WTC11 (cell line): Measurements from ENCODE around the gene BPIFB4. TPM values are rescaled to one million over a fixed set of nuclear protein-coding genes. Genes with fewer than 3 reads are reported as not detected.
"Not testable (repeated sequence)": the region's sequence is repeated elsewhere in the genome, so short reads cannot be mapped to it uniquely, and the experiment has no call there.

Experiments used
- ATAC-seq: fragments of 200-7000 bp; cut with Tn5 transposase; 2 replicates; pipeline ENCODE4 v1.10.0; 2021; ENCODE audit warnings: mild to moderate bottlenecking, moderate library complexity
- CTCF ChIA-PET: fragments of 300-600 bp; sonication (Branson Sonifier 250); formaldehyde crosslinking; loops from one replicate; lab custom pipeline; 2021; ENCODE audit warnings: antibody characterized with exemption; lab: Charles Lee
- POLR2A ChIA-PET: fragments of 350-600 bp; sonication (Branson Sonifier 250); formaldehyde crosslinking; loops from one replicate; lab custom pipeline; 2021; ENCODE audit warnings: antibody characterized with exemption; lab: Charles Lee
- DNase-seq: peaks from one replicate; pipeline ENCODE4 v3.0.0; 2021; ENCODE audit warnings: low spot score
- H3K27ac Mint-ChIP-seq: 2 replicates; pipeline ENCODE4 v1.8.0; 2021; ENCODE audit warnings: mixed read lengths
- H3K27me3 Mint-ChIP-seq: 2 replicates; pipeline ENCODE4 v1.8.0; 2021; ENCODE audit warnings: low read depth, mild to moderate bottlenecking, moderate library complexity, mixed read lengths
- H3K36me3 Mint-ChIP-seq: 2 replicates; pipeline ENCODE4 v1.8.0; 2021; ENCODE audit warnings: mixed read lengths
- H3K4me1 Mint-ChIP-seq: 2 replicates; pipeline ENCODE4 v1.8.0; 2022; ENCODE audit warnings: mixed read lengths
- H3K4me3 Mint-ChIP-seq: 2 replicates; pipeline ENCODE4 v1.8.0; 2021; ENCODE audit warnings: mild to moderate bottlenecking, moderate library complexity, mixed read lengths
- H3K9me3 Mint-ChIP-seq: 2 replicates; pipeline ENCODE4 v1.8.0; 2021; ENCODE audit warnings: mixed read lengths
- GABPB1 ChIP-seq: sonication (generic); formaldehyde crosslinking; IDR thresholded peaks from 2 replicates; pipeline ENCODE4 v1.8.1; 2023; ENCODE audit warnings: mild to moderate bottlenecking, missing genetic modification reagents
- JAZF1 ChIP-seq: fragments of 250-450 bp; sonication (Bioruptor Pico); IDR thresholded peaks from 2 replicates; pipeline ENCODE4 v1.9.0; 2021; ENCODE audit warnings: moderate library complexity, mild to moderate bottlenecking, inconsistent platforms
- MXD4 ChIP-seq: fragments of 250-450 bp; sonication (Bioruptor Pico); IDR thresholded peaks from 2 replicates; pipeline ENCODE4 v1.8.0; 2021; ENCODE audit warnings: mild to moderate bottlenecking, moderate library complexity, borderline replicate concordance
- NR1H2 ChIP-seq: sonication (generic); formaldehyde crosslinking; IDR thresholded peaks from 2 replicates; pipeline ENCODE4 v1.9.0; 2021; ENCODE audit warnings: mild to moderate bottlenecking, moderate library complexity, missing genetic modification reagents
- NR2C2 ChIP-seq: sonication (generic); formaldehyde crosslinking; IDR thresholded peaks from 2 replicates; pipeline ENCODE4 v1.8.0; 2022; ENCODE audit warnings: mild to moderate bottlenecking, missing genetic modification reagents
- SMAD3 ChIP-seq: sonication (generic); formaldehyde crosslinking; IDR thresholded peaks from 2 replicates; pipeline ENCODE4 v1.8.0; 2022; ENCODE audit warnings: missing genetic modification reagents, mild to moderate bottlenecking, borderline replicate concordance
- SP1 ChIP-seq: sonication (generic); formaldehyde crosslinking; conservative IDR thresholded peaks from 2 replicates; pipeline ENCODE4 v1.8.1; 2022; ENCODE audit warnings: missing genetic modification reagents
- TP53 ChIP-seq: sonication (generic); formaldehyde crosslinking; IDR thresholded peaks from 2 replicates; pipeline ENCODE4 v1.8.1; 2023; ENCODE audit warnings: mild to moderate bottlenecking, missing genetic modification reagents
- ZNF121 ChIP-seq: sonication (generic); formaldehyde crosslinking; IDR thresholded peaks from 2 replicates; pipeline ENCODE4 v1.8.0; 2023; ENCODE audit warnings: missing genetic modification reagents
- ZNF138 ChIP-seq: sonication (generic); formaldehyde crosslinking; conservative IDR thresholded peaks from 2 replicates; pipeline ENCODE4 v1.8.1; 2022; ENCODE audit warnings: mild to moderate bottlenecking, moderate library complexity, missing genetic modification reagents
- ZNF232 ChIP-seq: sonication (generic); formaldehyde crosslinking; IDR thresholded peaks from 2 replicates; pipeline ENCODE4 v1.8.0; 2022; ENCODE audit warnings: mild to moderate bottlenecking, missing genetic modification reagents
- total RNA-seq: library from RNA; stranded (reverse); gene quantifications from 3 replicates; pipeline ENCODE4 v1.2.3, GENCODE V29; 2021
- TF ChIP-seq, protein P1 (sequence below): fragments of 250-450 bp; sonication (Bioruptor Pico); IDR thresholded peaks from 2 replicates; pipeline ENCODE4 v1.9.0; 2021; ENCODE audit warnings: mild to moderate bottlenecking, borderline replicate concordance
- TF ChIP-seq, protein P2 (sequence below): fragments of 250-450 bp; sonication (Bioruptor Pico); IDR thresholded peaks from 2 replicates; pipeline ENCODE4 v1.9.0; 2021; ENCODE audit warnings: mild to moderate bottlenecking
- TF ChIP-seq, protein P3 (sequence below): sonication (generic); formaldehyde crosslinking; IDR thresholded peaks from 2 replicates; pipeline ENCODE4 v1.8.0; 2022; ENCODE audit warnings: mild to moderate bottlenecking, missing genetic modification reagents
- TF ChIP-seq, protein P4 (sequence below): fragments of 200-600 bp; IDR thresholded peaks from 2 replicates; pipeline ENCODE4 v1.8.0; 2022; ENCODE audit warnings: antibody characterized with exemption
- TF ChIP-seq, protein P5 (sequence below): fragments of 250-450 bp; sonication (Bioruptor Pico); IDR thresholded peaks from 2 replicates; pipeline ENCODE4 v2.1.2; 2022; ENCODE audit warnings: mild to moderate bottlenecking, moderate library complexity
- TF ChIP-seq, protein P6 (sequence below): sonication (generic); formaldehyde crosslinking; IDR thresholded peaks from 2 replicates; pipeline ENCODE4 v1.8.1; 2023; ENCODE audit warnings: mild to moderate bottlenecking, missing genetic modification reagents

BPIFB4 gene
- total RNA-seq, 1 experiment from 2014 or later = not detected

DNA sequence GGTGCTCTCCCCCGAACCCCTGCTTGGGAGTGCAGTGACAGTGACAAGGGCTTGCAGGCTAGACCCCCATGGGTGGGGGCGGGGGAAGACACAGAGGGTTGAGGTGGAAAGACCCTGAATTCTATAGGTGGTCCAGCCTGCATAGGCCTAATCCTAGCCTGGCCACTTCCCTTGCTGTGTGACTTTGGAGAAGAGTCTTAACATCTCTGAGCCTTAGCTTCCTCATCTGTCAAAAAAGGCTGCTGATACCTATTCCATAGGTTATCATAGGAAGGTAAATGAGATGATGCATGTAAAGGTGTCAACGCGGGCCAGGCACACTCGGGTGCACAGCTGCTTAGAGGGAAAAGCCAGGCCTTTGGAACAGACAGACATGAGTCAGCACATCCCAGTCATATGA lies 15.8 kb downstream of the BPIFB4 start (continued):
- TF ChIP-seq, protein P1, sequence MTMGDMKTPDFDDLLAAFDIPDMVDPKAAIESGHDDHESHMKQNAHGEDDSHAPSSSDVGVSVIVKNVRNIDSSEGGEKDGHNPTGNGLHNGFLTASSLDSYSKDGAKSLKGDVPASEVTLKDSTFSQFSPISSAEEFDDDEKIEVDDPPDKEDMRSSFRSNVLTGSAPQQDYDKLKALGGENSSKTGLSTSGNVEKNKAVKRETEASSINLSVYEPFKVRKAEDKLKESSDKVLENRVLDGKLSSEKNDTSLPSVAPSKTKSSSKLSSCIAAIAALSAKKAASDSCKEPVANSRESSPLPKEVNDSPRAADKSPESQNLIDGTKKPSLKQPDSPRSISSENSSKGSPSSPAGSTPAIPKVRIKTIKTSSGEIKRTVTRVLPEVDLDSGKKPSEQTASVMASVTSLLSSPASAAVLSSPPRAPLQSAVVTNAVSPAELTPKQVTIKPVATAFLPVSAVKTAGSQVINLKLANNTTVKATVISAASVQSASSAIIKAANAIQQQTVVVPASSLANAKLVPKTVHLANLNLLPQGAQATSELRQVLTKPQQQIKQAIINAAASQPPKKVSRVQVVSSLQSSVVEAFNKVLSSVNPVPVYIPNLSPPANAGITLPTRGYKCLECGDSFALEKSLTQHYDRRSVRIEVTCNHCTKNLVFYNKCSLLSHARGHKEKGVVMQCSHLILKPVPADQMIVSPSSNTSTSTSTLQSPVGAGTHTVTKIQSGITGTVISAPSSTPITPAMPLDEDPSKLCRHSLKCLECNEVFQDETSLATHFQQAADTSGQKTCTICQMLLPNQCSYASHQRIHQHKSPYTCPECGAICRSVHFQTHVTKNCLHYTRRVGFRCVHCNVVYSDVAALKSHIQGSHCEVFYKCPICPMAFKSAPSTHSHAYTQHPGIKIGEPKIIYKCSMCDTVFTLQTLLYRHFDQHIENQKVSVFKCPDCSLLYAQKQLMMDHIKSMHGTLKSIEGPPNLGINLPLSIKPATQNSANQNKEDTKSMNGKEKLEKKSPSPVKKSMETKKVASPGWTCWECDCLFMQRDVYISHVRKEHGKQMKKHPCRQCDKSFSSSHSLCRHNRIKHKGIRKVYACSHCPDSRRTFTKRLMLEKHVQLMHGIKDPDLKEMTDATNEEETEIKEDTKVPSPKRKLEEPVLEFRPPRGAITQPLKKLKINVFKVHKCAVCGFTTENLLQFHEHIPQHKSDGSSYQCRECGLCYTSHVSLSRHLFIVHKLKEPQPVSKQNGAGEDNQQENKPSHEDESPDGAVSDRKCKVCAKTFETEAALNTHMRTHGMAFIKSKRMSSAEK (CRISPR knock-in tag) = no peak
- no peak for TF ChIP-seq JAZF1 (CRISPR knock-in tag)
- TF ChIP-seq, protein P2, sequence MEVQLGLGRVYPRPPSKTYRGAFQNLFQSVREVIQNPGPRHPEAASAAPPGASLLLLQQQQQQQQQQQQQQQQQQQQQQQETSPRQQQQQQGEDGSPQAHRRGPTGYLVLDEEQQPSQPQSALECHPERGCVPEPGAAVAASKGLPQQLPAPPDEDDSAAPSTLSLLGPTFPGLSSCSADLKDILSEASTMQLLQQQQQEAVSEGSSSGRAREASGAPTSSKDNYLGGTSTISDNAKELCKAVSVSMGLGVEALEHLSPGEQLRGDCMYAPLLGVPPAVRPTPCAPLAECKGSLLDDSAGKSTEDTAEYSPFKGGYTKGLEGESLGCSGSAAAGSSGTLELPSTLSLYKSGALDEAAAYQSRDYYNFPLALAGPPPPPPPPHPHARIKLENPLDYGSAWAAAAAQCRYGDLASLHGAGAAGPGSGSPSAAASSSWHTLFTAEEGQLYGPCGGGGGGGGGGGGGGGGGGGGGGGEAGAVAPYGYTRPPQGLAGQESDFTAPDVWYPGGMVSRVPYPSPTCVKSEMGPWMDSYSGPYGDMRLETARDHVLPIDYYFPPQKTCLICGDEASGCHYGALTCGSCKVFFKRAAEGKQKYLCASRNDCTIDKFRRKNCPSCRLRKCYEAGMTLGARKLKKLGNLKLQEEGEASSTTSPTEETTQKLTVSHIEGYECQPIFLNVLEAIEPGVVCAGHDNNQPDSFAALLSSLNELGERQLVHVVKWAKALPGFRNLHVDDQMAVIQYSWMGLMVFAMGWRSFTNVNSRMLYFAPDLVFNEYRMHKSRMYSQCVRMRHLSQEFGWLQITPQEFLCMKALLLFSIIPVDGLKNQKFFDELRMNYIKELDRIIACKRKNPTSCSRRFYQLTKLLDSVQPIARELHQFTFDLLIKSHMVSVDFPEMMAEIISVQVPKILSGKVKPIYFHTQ (CRISPR knock-in tag) = no peak
- no peak for TF ChIP-seq NR2C2 (CRISPR knock-in tag)
- TF ChIP-seq ZNF232 = no peak
- TF ChIP-seq MXD4 (CRISPR knock-in tag) = no peak
- TF ChIP-seq GABPB1 (CRISPR knock-in tag) = no peak
- TF ChIP-seq NR1H2 (CRISPR knock-in tag) = no peak
- no peak for TF ChIP-seq TP53 (CRISPR knock-in tag)
- no peak for TF ChIP-seq SMAD3 (CRISPR knock-in tag)
- no peak for TF ChIP-seq SP1

DNA sequence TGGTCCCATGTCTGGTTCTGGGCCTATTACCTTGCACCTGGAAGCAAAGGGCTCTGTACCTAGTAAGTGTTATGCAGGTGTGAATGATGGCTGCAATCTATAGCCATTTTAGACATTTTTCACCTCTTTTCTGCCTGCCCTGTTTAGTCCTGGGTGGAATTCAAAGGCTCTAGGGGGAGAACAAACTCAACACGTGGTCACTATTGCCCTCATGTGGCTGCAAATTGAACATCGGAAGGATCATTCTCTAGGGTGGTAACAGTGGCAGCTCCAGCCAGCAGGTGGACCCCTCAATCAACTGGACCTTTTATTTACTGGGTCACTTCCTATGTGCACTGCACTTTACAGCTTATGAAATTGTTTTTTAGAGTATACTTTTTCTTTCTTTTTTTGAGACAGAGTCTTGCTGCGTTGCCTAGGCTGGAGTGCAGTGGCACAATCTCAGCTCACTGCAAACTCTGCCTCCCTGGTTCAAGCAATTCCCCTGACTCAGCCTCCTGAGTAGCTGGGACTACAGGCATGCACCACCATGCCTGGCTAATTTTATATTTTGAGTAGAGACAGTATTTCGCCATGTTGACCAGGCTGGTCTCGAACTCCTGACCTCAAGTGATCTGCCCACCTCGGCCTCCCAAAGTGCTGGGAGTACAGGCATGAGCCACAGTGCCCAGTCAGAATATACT lies 16.6 kb downstream of the BPIFB4 start:
- peak; percentile 54; the same call in 1 of the 2 replicates for TF ChIP-seq GABPB1 (CRISPR knock-in tag)
- TF ChIP-seq, protein P3, sequence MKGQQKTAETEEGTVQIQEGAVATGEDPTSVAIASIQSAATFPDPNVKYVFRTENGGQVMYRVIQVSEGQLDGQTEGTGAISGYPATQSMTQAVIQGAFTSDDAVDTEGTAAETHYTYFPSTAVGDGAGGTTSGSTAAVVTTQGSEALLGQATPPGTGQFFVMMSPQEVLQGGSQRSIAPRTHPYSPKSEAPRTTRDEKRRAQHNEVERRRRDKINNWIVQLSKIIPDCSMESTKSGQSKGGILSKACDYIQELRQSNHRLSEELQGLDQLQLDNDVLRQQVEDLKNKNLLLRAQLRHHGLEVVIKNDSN (CRISPR knock-in tag) = peak; percentile 32; the same call in 1 of the 2 replicates
- TF ChIP-seq, protein P4, sequence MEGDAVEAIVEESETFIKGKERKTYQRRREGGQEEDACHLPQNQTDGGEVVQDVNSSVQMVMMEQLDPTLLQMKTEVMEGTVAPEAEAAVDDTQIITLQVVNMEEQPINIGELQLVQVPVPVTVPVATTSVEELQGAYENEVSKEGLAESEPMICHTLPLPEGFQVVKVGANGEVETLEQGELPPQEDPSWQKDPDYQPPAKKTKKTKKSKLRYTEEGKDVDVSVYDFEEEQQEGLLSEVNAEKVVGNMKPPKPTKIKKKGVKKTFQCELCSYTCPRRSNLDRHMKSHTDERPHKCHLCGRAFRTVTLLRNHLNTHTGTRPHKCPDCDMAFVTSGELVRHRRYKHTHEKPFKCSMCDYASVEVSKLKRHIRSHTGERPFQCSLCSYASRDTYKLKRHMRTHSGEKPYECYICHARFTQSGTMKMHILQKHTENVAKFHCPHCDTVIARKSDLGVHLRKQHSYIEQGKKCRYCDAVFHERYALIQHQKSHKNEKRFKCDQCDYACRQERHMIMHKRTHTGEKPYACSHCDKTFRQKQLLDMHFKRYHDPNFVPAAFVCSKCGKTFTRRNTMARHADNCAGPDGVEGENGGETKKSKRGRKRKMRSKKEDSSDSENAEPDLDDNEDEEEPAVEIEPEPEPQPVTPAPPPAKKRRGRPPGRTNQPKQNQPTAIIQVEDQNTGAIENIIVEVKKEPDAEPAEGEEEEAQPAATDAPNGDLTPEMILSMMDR = peak; percentile 49; the same call in 1 of the 2 replicates
- H3K36me3 Mint-ChIP-seq, H3K27me3 Mint-ChIP-seq, H3K9me3 Mint-ChIP-seq, H3K4me3 Mint-ChIP-seq, H3K4me1 Mint-ChIP-seq, POLR2A ChIA-PET, H3K27ac Mint-ChIP-seq: not testable (repeated sequence)
- peak; percentile 96 for ATAC-seq
- CTCF ChIA-PET = interaction anchor here (0.5 to 1.8 kb wide), 42 partner anchors 8 to 903 kb away, joined by 3 to 20 read pairs (median 4); no protein-coding TSS in a partner anchor
- DNase-seq = peak; percentile 60

DNA sequence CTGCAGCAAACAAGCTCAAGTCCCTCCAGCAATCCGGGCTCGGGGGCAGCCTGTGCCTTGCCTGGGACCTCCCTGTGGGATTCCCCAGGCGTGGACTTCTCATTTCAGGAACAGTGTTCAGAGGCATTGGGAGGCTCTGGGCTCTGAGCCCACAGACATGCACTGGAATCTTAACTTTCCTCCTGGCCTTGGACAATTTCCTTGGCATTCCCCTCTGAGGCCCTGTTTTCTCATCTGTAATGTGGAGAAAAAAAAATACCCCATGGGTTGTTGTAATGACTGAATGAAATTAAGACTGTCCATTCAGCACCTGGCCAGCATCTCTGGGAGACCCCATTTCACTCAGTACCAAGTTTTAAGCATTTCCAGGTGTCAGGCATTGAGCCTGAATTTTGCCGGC lies 17.6 kb downstream of the BPIFB4 start:
- no peaks in the 10 kb centered on the region for H3K27me3 Mint-ChIP-seq
- H3K27ac Mint-ChIP-seq = no peak overlapping the region
- ChIA-PET CTCF (interaction anchor here (0.9 to 1.8 kb wide), 10 partner anchors 10 to 202 kb away, joined by 3 to 20 read pairs (median 4); no protein-coding TSS in a partner anchor), POLR2A (no interaction called here)
- H3K9me3 Mint-ChIP-seq = no peaks in the 10 kb centered on the region
- no peak for ATAC-seq
- H3K36me3 Mint-ChIP-seq = no peaks in the 10 kb centered on the region
- H3K4me3 Mint-ChIP-seq = no peak overlapping the region
- DNase-seq = no peak
- no peaks in the 10 kb centered on the region for H3K4me1 Mint-ChIP-seq
- TF ChIP-seq ZNF121 (CRISPR knock-in tag) = no peak
- TF ChIP-seq, protein P5, sequence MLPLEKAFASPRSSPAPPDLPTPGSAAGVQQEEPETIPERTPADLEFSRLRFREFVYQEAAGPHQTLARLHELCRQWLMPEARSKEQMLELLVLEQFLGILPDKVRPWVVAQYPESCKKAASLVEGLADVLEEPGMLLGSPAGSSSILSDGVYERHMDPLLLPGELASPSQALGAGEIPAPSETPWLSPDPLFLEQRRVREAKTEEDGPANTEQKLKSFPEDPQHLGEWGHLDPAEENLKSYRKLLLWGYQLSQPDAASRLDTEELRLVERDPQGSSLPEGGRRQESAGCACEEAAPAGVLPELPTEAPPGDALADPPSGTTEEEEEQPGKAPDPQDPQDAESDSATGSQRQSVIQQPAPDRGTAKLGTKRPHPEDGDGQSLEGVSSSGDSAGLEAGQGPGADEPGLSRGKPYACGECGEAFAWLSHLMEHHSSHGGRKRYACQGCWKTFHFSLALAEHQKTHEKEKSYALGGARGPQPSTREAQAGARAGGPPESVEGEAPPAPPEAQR (CRISPR knock-in tag) = no peak
- TF ChIP-seq, protein P6, sequence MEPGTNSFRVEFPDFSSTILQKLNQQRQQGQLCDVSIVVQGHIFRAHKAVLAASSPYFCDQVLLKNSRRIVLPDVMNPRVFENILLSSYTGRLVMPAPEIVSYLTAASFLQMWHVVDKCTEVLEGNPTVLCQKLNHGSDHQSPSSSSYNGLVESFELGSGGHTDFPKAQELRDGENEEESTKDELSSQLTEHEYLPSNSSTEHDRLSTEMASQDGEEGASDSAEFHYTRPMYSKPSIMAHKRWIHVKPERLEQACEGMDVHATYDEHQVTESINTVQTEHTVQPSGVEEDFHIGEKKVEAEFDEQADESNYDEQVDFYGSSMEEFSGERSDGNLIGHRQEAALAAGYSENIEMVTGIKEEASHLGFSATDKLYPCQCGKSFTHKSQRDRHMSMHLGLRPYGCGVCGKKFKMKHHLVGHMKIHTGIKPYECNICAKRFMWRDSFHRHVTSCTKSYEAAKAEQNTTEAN = no peak
- no peak for TF ChIP-seq ZNF138 (CRISPR knock-in tag)
- TF ChIP-seq, protein P4 = no peak
